VCaP (cell line): Measurements from ENCODE around the gene ELOVL2.

Source experiments
- H3K27ac ChIP-seq: fragments of 450-650 bp; 2 replicates; pipeline ENCODE4 v1.5.1; 2017
- CTCF ChIP-seq: fragments of 450-650 bp; conservative IDR thresholded peaks from 2 replicates; pipeline ENCODE4 v1.5.1; 2017; ENCODE audit warnings: mild to moderate bottlenecking, moderate library complexity

Gene ELOVL2

GRCh38 chr6:11055127-11055627, 11.1 kb upstream of the ELOVL2 start:
- TF ChIP-seq CTCF, result no peak
- H3K27ac ChIP-seq, result peak overlapping the region; percentile 82

GRCh38 chr6:11054722-11055121, 10.6 kb upstream of the ELOVL2 start:
- TF ChIP-seq CTCF, result no peak
- peak overlapping the region; percentile 82 for H3K27ac ChIP-seq

GRCh38 chr6:11053307-11053706, 9.2 kb upstream of the ELOVL2 start:
- TF ChIP-seq CTCF, result no peak
- peak overlapping the region; percentile 82 for H3K27ac ChIP-seq

- no peak for TF ChIP-seq CTCF
These were observed 6.6 kb upstream of the ELOVL2 start for GRCh38 chr6:11050731-11051130.

GRCh38 chr6:11044712-11045167, 635 bp upstream of the ELOVL2 start:
- no peak for TF ChIP-seq CTCF
- H3K27ac ChIP-seq, result peak overlapping the region; percentile 78

More at GRCh38 chr6:11050731-11051130, 6.6 kb upstream of the ELOVL2 start:
- H3K27ac ChIP-seq, result no peak overlapping the region

- H3K27ac ChIP-seq, result peak overlapping the region; percentile 78
- no peak for TF ChIP-seq CTCF
These were observed 636 bp downstream of the ELOVL2 start for GRCh38 chr6:11043378-11043960.

- no peak for TF ChIP-seq CTCF
These were observed 1.2 kb downstream of the ELOVL2 start for GRCh38 chr6:11042750-11043377.

More at GRCh38 chr6:11042750-11043377, 1.2 kb downstream of the ELOVL2 start:
- H3K27ac ChIP-seq, result peak overlapping the region; percentile 78
